ENCODE results near the gene CSNK1G1. TPM values are rescaled to one million over a fixed set of nuclear protein-coding genes. Genes with fewer than 3 reads are reported as not detected.
"Not testable (repeated sequence)": the region's sequence is repeated elsewhere in the genome, so short reads cannot be mapped to it uniquely, and the experiment has no call there.

The CSNK1G1 gene
- total RNA-seq, 5 donors from 2014 or later (not counting 1 experiment from before 2014, with no cell fraction given): 22.3 to 25.6 (median 23.6) TPM

- H3K27me3 Mint-ChIP-seq: no peaks in the 10 kb centered on the region
- POLR2A ChIA-PET: no interaction called here
Observed at GRCh38 chr15:64379216-64379960, 23.4 kb upstream of the CSNK1G1 start.

GRCh38 chr15:64373360-64373759 lies 17.4 kb upstream of the CSNK1G1 start:
- ChIA-PET CTCF (no interaction called here), POLR2A (interaction anchor here in 1 of 2 donors (0.6 kb wide), 1 partner anchor 20 kb away, joined by 9 read pairs; no protein-coding TSS in a partner anchor)
- 81% methylated on average over 7 of the region's 8 CpGs for WGBS (ENCODE audit: insufficient coverage)
- H3K4me1 ChIP-seq (ENCODE audit: control insufficient read depth in 1 of 2, extremely low read depth in 1 of 2, insufficient read depth in 2 of 2, low read length in 2 of 2): no peaks in the 10 kb centered on the region
- DNase-seq (no peak), ATAC-seq (replicated peaks in 1 of 4) (peak in 1 of 4 experiments; percentile 15)
- no peaks in the 10 kb centered on the region for H3K36me3 ChIP-seq (ENCODE audit: control insufficient read depth in 2 of 2, extremely low read depth in 1 of 2, insufficient read depth in 1 of 2, low read length in 1 of 2)
- no peaks in the 10 kb centered on the region for H3K9me3 ChIP-seq
- no peaks in the 10 kb centered on the region for H3K27me3 ChIP-seq (replicated peaks in 1 of 2; ENCODE audit: control insufficient read depth in 2 of 2, extremely low read depth in 1 of 2, insufficient read depth in 2 of 2, low read length in 1 of 2)
- Mint-ChIP-seq H3K27me3 (no peaks in the 10 kb centered on the region), H3K9me3 (no peaks in the 10 kb centered on the region), H3K27ac (peak overlapping the region in 1 of 2 donors; percentile 10), H3K4me1 (peaks cover 0 to 8% (median 3%) of the 10 kb centered on the region in 3 donors), H3K36me3 (no peaks in the 10 kb centered on the region), H3K4me3 (peak overlapping the region in 2 of 3 donors; percentile 56 to 64)
- no peak overlapping the region for H3K27ac ChIP-seq (ENCODE audit: low read length)
- H3K4me3 ChIP-seq (ENCODE audit: control insufficient read depth in 1 of 2, extremely low read depth in 1 of 2, low read length in 1 of 2): no peak overlapping the region

More at GRCh38 chr15:64379216-64379960, 23.4 kb upstream of the CSNK1G1 start:
- Histone ChIP-seq H3K36me3 (ENCODE audit: control insufficient read depth in 2 of 2, extremely low read depth in 1 of 2, insufficient read depth in 1 of 2, low read length in 1 of 2) (no peaks in the 10 kb centered on the region), H3K4me3 (ENCODE audit: control insufficient read depth in 1 of 2, extremely low read depth in 1 of 2, low read length in 1 of 2) (no peak overlapping the region), H3K4me1 (ENCODE audit: control insufficient read depth in 1 of 2, extremely low read depth in 1 of 2, insufficient read depth in 2 of 2, low read length in 2 of 2) (peaks cover 0 to 14% of the 10 kb centered on the region in 2 experiments), H3K9me3 (no peaks in the 10 kb centered on the region), H3K27ac (ENCODE audit: low read length) (no peak overlapping the region), H3K27me3 (replicated peaks in 1 of 2; ENCODE audit: control insufficient read depth in 2 of 2, extremely low read depth in 1 of 2, insufficient read depth in 2 of 2, low read length in 1 of 2) (peaks cover 0 to 2% of the 10 kb centered on the region in 2 experiments)
- CTCF ChIA-PET: interaction anchor here in 1 of 2 donors (0.6 kb wide), 1 partner anchor 21 kb away, joined by 5 read pairs; no protein-coding TSS in a partner anchor
- H3K27ac Mint-ChIP-seq: no peak overlapping the region
- ATAC-seq (replicated peaks in 1 of 4): no peak
- H3K36me3 Mint-ChIP-seq: no peaks in the 10 kb centered on the region
- no peaks in the 10 kb centered on the region for H3K9me3 Mint-ChIP-seq
- peaks cover 15 to 23% (median 18%) of the 10 kb centered on the region in 3 donors for H3K4me1 Mint-ChIP-seq
- WGBS (ENCODE audit: insufficient coverage): no CpG with 5 or more reads among the region's 9 CpGs
- peak overlapping the region; percentile 42 to 88 (median 67) for H3K4me3 Mint-ChIP-seq
- no peak for DNase-seq

- H3K36me3 Mint-ChIP-seq; DNase-seq; H3K4me3 ChIP-seq (ENCODE audit: control insufficient read depth in 1 of 2, extremely low read depth in 1 of 2, low read length in 1 of 2); H3K27me3 Mint-ChIP-seq; H3K4me1 Mint-ChIP-seq; H3K36me3 ChIP-seq (ENCODE audit: control insufficient read depth in 2 of 2, extremely low read depth in 1 of 2, insufficient read depth in 1 of 2, low read length in 1 of 2); H3K4me3 Mint-ChIP-seq; POLR2A ChIA-PET; H3K27me3 ChIP-seq (replicated peaks in 1 of 2; ENCODE audit: control insufficient read depth in 2 of 2, extremely low read depth in 1 of 2, insufficient read depth in 2 of 2, low read length in 1 of 2); H3K27ac ChIP-seq (ENCODE audit: low read length); H3K27ac Mint-ChIP-seq; H3K9me3 ChIP-seq; H3K4me1 ChIP-seq (ENCODE audit: control insufficient read depth in 1 of 2, extremely low read depth in 1 of 2, insufficient read depth in 2 of 2, low read length in 2 of 2); H3K9me3 Mint-ChIP-seq; ATAC-seq (replicated peaks in 1 of 4): not testable (repeated sequence)
- 98% methylated on average over 5 of the region's 8 CpGs for WGBS (ENCODE audit: insufficient coverage)
- CTCF ChIA-PET: interaction anchor here in 1 of 2 donors (0.7 kb wide), 1 partner anchor 511 kb away, joined by 5 read pairs; no protein-coding TSS in a partner anchor
Observed at GRCh38 chr15:64371383-64371782, 15.4 kb upstream of the CSNK1G1 start.

DNA sequence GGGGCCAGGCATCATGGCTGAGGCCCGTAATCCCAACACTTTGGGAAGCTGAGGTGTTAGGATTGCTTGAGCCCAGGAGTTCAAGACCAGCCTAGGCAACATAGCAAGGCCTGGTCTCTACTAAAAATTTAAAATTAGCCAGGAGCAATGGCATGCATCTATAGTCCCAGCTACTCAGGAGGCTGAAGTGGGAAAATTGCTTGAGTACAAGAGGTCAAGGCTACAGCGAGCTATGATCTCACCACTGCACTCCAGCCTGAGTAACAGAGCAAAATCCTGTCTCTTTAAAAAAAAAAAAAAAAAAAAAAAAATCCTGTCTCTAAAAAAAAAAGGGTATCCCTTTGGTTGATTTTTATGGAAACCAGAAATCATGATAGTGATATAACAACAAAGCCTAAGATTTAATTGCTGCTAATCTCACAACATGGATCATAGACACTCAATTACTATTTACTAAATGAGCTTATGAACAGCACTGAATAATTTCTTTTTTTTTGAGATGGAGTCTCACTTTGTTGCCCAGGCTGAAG lies 13.2 kb upstream of the CSNK1G1 start:
- no peak for ATAC-seq (replicated peaks in 1 of 4)
- no peaks in the 10 kb centered on the region for H3K36me3 Mint-ChIP-seq
- no CpG with 5 or more reads among the region's 2 CpGs for WGBS (ENCODE audit: insufficient coverage)
- H3K27me3 Mint-ChIP-seq: no peaks in the 10 kb centered on the region
- H3K4me1 Mint-ChIP-seq: peaks cover 0 to 8% (median 3%) of the 10 kb centered on the region in 3 donors
- H3K27ac ChIP-seq (ENCODE audit: low read length): no peak overlapping the region
- no peak overlapping the region for H3K4me3 Mint-ChIP-seq
- no peaks in the 10 kb centered on the region for H3K27me3 ChIP-seq (replicated peaks in 1 of 2; ENCODE audit: control insufficient read depth in 2 of 2, extremely low read depth in 1 of 2, insufficient read depth in 2 of 2, low read length in 1 of 2)
- ChIA-PET CTCF (interaction anchor here in 1 of 2 donors (0.7 kb wide), 1 partner anchor 418 kb away, joined by 9 read pairs; no protein-coding TSS in a partner anchor), POLR2A (interaction anchor here in 1 of 2 donors (0.6 kb wide), 1 partner anchor 137 kb away, joined by 3 read pairs; no protein-coding TSS in a partner anchor)
- H3K9me3 ChIP-seq: no peaks in the 10 kb centered on the region
- DNase-seq: no peak
- no peaks in the 10 kb centered on the region for H3K36me3 ChIP-seq (ENCODE audit: control insufficient read depth in 2 of 2, extremely low read depth in 1 of 2, insufficient read depth in 1 of 2, low read length in 1 of 2)
- H3K27ac Mint-ChIP-seq: no peak overlapping the region
- no peaks in the 10 kb centered on the region for H3K4me1 ChIP-seq (ENCODE audit: control insufficient read depth in 1 of 2, extremely low read depth in 1 of 2, insufficient read depth in 2 of 2, low read length in 2 of 2)
- no peaks in the 10 kb centered on the region for H3K9me3 Mint-ChIP-seq
- no peak overlapping the region for H3K4me3 ChIP-seq (ENCODE audit: control insufficient read depth in 1 of 2, extremely low read depth in 1 of 2, low read length in 1 of 2)

- POLR2A ChIA-PET: interaction anchor here in 1 of 2 donors (0.5 to 0.7 kb wide), 2 partner anchors 26 to 812 kb away, joined by 4 to 7 read pairs; no protein-coding TSS in a partner anchor
Observed at GRCh38 chr15:64361259-64361658, 5.3 kb upstream of the CSNK1G1 start.

DNA sequence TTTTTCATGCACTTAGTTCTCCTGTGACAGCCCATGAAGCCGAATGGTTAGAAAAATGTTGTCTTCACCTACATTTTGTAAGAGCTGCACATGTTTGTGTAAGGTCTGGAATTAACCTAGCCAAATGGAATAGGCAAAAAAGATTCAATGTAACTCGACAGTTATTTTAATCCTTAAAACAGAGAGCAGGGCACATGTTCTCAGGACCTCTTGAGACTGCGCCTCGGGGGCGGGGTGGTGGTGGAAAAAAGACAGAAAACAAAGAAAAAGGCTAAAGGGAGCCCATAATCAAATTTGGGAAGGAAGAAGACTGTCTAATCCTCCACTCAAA lies 702 bp upstream of the CSNK1G1 start:
- Histone ChIP-seq H3K4me1 (ENCODE audit: control insufficient read depth in 1 of 2, extremely low read depth in 1 of 2, insufficient read depth in 2 of 2, low read length in 2 of 2) (peaks cover 2 to 9% of the 10 kb centered on the region in 2 experiments), H3K27me3 (replicated peaks in 1 of 2; ENCODE audit: control insufficient read depth in 2 of 2, extremely low read depth in 1 of 2, insufficient read depth in 2 of 2, low read length in 1 of 2) (no peaks in the 10 kb centered on the region), H3K4me3 (ENCODE audit: control insufficient read depth in 1 of 2, extremely low read depth in 1 of 2, low read length in 1 of 2) (peak overlapping the region; percentile 90), H3K9me3 (no peaks in the 10 kb centered on the region), H3K36me3 (ENCODE audit: control insufficient read depth in 2 of 2, extremely low read depth in 1 of 2, insufficient read depth in 1 of 2, low read length in 1 of 2) (no peaks in the 10 kb centered on the region), H3K27ac (ENCODE audit: low read length) (peak overlapping the region; percentile 21)
- no peaks in the 10 kb centered on the region for H3K9me3 Mint-ChIP-seq
- no peaks in the 10 kb centered on the region for H3K36me3 Mint-ChIP-seq
- 100% methylated on average over 1 of the region's 5 CpGs for WGBS (ENCODE audit: insufficient coverage)
- ATAC-seq (replicated peaks in 1 of 4) (no peak), DNase-seq (no peak)
- POLR2A ChIA-PET: no interaction called here
- no peaks in the 10 kb centered on the region for H3K27me3 Mint-ChIP-seq
- CTCF ChIA-PET: no interaction called here
- H3K27ac Mint-ChIP-seq: peak overlapping the region; percentile 87 to 88
- peaks cover 17 to 19% (median 17%) of the 10 kb centered on the region in 3 donors for H3K4me1 Mint-ChIP-seq
- peak overlapping the region; percentile 87 to 95 (median 95) for H3K4me3 Mint-ChIP-seq

More at GRCh38 chr15:64361259-64361658, 5.3 kb upstream of the CSNK1G1 start:
- no CpG with 5 or more reads among the region's 4 CpGs for WGBS (ENCODE audit: insufficient coverage)
- no peak overlapping the region for H3K4me3 ChIP-seq (ENCODE audit: control insufficient read depth in 1 of 2, extremely low read depth in 1 of 2, low read length in 1 of 2)
- Mint-ChIP-seq H3K27me3 (no peaks in the 10 kb centered on the region), H3K4me3 (no peak overlapping the region), H3K27ac (no peak overlapping the region), H3K9me3 (no peaks in the 10 kb centered on the region), H3K36me3 (no peaks in the 10 kb centered on the region), H3K4me1 (peaks cover 6% of the 10 kb centered on the region in 3 donors)
- no peaks in the 10 kb centered on the region for H3K36me3 ChIP-seq (ENCODE audit: control insufficient read depth in 2 of 2, extremely low read depth in 1 of 2, insufficient read depth in 1 of 2, low read length in 1 of 2)
- peaks cover 0 to 4% of the 10 kb centered on the region in 2 experiments for H3K4me1 ChIP-seq (ENCODE audit: control insufficient read depth in 1 of 2, extremely low read depth in 1 of 2, insufficient read depth in 2 of 2, low read length in 2 of 2)
- H3K27me3 ChIP-seq (replicated peaks in 1 of 2; ENCODE audit: control insufficient read depth in 2 of 2, extremely low read depth in 1 of 2, insufficient read depth in 2 of 2, low read length in 1 of 2): no peaks in the 10 kb centered on the region
- CTCF ChIA-PET: no interaction called here
- no peaks in the 10 kb centered on the region for H3K9me3 ChIP-seq
- H3K27ac ChIP-seq (ENCODE audit: low read length): no peak overlapping the region
- ATAC-seq (replicated peaks in 1 of 4): no peak
- DNase-seq: no peak
